Stimulated activated CD8-positive, alpha-beta memory T cell treated with anti-CD3 and anti-CD28 coated beads, Interleukin-7, amount 100 ng/mL, for 4 hours (primary cell): ENCODE measurements around the gene GBP6.
"Not testable (repeated sequence)": the region's sequence is repeated elsewhere in the genome, so short reads cannot be mapped to it uniquely, and the experiment has no call there.

ENCODE experiments used
- DNase-seq, 2 donors: peaks; one replicate each; pipeline ENCODE4 v3.0.0-alpha.2; 2020; ENCODE audit warnings: low read depth in 2 of 2

Gene GBP6

GRCh38 chr1:89363638-89364536 lies at the start of gene GBP6:
Gene GBP6 (plus strand): TSS chr1:89364059. CDS start chr1:89368552, 4,493 bp downstream.
- DNase-seq, result no peak

GRCh38 chr1:89322402-89322801 lies 41.5 kb upstream of the GBP6 start:
- DNase-seq, result no peak

DNA sequence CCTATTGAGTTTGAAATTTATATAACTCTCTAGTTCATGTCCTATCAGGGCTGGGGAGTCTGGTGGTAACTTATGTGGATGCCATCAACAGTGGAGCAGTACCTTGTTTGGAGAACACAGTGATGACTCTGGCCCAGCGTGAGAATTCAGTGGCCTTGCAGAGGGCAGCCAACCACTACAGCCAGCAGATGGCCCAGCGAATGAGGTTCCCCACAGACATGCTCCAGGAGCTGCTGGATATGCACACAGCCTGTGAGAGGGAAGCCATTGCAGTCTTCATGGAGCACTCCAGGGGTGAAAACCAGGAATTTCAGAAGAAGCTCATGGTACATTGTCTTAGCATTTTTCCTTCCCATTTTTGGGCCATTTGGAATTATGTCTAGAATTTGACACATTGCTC lies 32.0 kb upstream of the GBP6 start:
- no peak for DNase-seq

DNA sequence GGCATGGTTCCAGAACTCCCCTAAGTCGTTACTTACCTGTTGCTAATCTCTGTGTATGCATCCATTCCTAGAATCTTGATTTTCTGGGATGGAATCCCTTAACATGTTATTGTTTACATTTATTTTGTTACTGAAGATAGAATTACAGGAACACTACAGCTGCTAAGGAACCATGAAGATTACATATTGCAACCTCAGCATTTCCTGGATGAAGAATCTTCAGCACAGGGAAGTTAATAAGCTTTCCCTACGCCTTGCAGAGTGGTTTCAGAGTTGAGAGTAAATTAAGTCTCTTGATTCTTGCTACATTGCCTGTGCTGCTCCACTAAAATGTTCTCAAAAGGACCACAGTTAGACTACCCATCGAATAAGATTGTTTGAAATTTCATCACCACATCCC lies 31.4 kb upstream of the GBP6 start:
- no peak for DNase-seq

DNA sequence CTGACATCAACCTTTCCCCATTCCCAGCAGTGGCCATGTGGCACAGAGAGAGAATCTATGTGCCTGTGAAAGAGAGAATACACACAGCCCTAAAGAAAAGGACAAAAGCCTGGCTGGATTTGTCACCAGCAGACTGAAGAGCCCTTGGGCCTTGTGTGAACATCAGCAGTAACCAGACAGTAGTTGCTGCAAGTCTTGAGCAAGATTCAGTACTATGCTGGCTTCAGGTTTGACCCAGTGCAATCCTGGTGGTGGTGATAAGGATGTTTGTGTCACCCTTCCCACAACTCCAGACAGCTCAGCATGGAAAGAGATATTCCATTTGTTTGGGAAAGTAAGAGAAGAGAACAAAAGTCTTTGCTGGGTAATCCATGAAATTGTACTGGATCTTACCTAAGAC lies 28.4 kb upstream of the GBP6 start:
- DNase-seq, result no peak

GRCh38 chr1:89337903-89338302 lies 26.0 kb upstream of the GBP6 start:
- DNase-seq, result no peak

DNA sequence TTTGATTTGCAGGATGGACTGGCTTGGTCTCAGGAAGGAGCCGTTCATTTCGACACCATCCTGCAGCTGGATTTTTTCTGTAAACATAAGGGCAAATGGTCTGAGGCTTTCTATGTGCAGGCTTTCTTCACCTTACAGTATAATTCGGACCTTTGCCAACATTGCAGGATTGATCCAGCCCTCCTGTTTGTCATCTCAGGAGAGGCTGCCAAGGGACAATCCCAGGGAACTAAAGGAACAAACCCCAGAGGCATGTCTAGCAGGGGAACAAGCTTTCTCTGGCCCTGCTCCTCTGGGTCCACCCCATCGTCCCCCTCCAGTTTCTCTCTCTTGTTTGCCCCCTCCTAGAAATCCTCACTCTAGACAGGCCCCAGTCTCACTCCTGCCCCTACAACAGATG lies 24.8 kb upstream of the GBP6 start:
- no peak for DNase-seq

GRCh38 chr1:89345479-89345878 lies 18.4 kb upstream of the GBP6 start:
- not testable (repeated sequence) for DNase-seq

DNA sequence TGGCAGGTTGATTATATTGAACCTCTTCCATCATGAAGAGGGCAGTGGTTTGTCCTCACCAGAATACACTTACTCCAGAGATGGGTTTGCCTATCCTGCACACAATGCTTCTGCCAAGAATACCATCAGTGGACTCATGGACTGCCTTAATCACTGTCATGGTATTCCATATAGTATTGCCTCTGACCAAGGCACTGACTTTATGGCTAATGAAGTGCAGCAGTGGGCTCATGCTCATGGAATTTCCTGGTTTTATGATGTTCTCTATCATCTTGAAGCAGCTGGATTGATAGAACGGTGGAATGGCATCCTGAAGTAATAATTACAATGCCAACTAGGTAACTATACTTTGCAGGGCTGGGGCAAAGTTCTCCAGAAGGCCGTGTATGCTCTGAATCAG lies 16.6 kb upstream of the GBP6 start:
- DNase-seq, result no peak

GRCh38 chr1:89350298-89350697 lies 13.6 kb upstream of the GBP6 start:
- no peak for DNase-seq

- no peak for DNase-seq
Observed at GRCh38 chr1:89351597-89352311, 12.1 kb upstream of the GBP6 start.

- DNase-seq, result no peak
Observed at GRCh38 chr1:89352421-89352820, 11.4 kb upstream of the GBP6 start.

- DNase-seq, result no peak
Observed at GRCh38 chr1:89354205-89354604, 9.7 kb upstream of the GBP6 start.

DNA sequence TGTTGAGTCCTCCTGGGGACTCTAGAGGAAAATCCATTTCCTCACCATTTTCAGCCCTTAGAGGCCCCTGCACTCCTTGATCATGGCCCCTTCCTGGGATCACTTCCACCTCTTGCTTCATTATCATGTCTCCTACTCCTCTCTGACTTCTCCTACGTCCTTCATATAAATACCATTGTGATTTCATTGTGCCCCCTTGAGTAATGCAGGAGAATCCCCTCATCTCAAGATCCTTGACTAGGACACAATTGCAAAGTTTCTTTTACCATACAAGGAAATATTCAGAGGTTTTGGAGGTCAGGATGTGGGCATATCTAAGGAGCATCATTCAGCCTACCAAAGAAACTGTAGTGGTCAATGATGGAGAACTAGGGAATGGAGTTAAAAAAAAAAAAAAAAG lies 8.8 kb upstream of the GBP6 start:
- DNase-seq, result no peak

DNA sequence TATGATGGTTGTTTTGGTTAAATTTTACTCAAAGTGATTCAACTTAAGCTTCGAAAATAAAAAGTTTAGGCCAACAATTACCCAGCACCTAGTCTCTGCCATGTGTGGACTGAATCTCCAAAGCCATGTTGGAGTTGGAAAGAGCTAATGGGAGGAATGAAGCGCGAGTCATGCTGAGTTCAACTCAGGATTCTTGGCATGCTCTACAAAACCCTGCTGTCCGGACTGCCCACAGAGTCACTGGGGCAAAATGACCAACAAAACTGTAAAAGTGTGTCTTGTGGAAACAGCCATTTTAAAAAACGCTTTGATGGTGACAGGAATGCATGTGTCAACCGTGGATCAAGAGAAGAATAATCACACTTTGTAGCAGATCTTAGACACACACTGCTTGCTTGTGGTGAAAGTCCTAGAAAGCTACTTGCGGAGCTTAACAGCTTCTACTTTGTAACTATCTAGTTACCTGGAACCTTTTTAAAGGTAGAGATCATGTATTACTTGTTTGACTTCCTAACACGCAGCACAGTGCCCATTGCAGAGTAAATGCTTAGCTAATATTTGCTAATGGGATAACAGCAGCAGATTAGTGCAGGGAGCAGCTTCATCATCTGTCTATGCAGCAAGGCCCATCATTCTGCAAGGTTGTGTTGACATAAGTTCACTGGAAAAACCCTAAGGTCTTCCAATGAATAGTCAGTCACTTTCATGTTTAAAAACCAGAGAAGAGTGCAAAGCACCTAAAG lies 7.0 kb upstream of the GBP6 start:
- no peak for DNase-seq

GRCh38 chr1:89358287-89358893 lies 5.5 kb upstream of the GBP6 start:
- DNase-seq, result peak; percentile 65 to 69

DNA sequence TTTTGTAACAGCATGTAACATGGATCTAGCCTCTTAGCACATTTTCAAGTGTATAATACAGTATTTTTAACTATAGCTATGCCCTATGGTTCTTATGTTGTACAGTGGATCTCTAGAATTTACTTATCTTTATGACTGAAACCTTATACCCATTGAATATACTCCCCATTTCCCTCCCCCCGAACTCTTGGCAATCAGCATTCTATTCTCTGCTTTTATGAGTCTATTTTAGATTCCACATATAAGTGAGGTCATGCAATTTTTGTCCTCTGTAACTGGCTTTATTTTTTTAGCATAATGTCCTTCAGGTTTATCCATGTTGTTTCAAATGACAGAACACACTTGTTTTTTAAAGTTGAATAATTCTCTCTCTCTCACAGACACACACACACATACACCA lies 3.1 kb upstream of the GBP6 start:
- DNase-seq, result no peak

DNA sequence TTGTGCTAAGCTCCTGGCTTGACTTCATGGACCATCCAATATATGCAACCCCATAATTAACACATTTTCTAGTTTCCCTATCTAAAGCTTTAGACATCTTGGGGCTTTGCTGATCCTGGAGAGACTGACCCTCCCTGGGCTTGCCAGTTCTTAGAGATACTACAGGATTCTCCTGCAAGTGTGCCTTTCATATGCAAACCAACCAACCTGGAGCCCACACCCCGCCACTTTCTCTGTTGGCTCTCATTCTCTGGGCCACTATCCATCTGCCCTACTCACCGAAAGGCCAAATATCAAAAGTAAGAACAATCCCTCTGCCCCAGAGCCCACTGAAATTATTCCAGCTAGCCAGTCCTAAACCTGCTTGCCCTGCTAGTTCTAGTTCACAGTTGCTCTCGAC lies 2.2 kb upstream of the GBP6 start:
- DNase-seq, result no peak

- no peak for DNase-seq
Observed at GRCh38 chr1:89363196-89363595, 663 bp upstream of the GBP6 start.

GRCh38 chr1:89364954-89365550 lies 1.2 kb downstream of the GBP6 start:
- DNase-seq, result no peak

GRCh38 chr1:89367221-89367620 lies 3.4 kb downstream of the GBP6 start:
- no peak for DNase-seq

DNA sequence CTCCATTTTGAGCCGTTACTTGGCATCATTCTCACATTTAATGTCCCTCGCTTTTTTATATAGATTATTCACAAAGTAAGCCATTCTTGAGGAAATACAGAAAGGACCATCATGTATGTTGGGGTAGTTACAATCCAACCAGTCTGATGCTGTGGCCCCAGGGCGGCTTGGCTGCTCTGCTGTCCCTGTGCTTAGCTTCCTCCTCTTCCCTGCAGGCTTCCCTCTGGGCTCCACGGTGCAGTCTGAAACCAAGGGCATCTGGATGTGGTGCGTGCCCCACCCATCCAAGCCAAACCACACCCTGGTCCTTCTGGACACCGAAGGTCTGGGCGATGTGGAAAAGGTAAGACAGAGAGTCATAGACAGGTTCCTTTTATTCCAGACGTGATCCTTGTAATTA lies 5.5 kb downstream of the GBP6 start:
- DNase-seq, result no peak
